Measurements from ENCODE around the gene OOSP3.

DNA sequence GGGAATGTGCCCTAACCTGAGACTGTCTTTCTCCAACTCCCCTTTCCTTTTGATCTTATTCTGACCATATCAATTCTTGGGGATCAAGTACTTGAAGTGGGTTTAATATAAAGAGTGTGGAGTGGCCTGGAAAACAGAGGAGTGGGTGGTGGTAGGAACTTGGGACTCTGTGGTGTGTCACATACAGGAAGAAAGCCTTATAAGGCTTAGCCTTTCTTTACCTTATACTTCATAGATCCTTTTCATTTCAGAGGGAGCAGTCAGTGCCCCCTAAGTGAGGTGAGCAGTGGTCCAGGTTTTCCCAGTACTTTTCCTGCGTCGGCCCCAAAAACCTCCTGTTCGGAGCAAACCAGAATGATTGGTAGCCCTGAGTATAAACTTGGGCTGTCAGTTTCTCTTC is 60.1 kb downstream of the OOSP3 start:
- no peak for TF ChIP-seq POLR2A (IDR thresholded peaks at IDR 0.05; ENCODE audit: low read length)
- no peak for TF ChIP-seq GATA1 (IDR thresholded peaks at IDR 0.05; ENCODE audit: low read depth, low read length)

Measured in erythroblast (primary cell).